ENCODE results near the gene ASB2.

The ASB2 gene

GRCh38 chr14:93999573-93999972 lies 23.2 kb upstream of the ASB2 start:
- DNase-seq, result no peak

GRCh38 chr14:93998871-93999403 lies 22.6 kb upstream of the ASB2 start:
- DNase-seq, result no peak

GRCh38 chr14:93997916-93998870 lies 21.8 kb upstream of the ASB2 start:
- DNase-seq, result no peak

GRCh38 chr14:93997082-93997481 lies 20.7 kb upstream of the ASB2 start, which contains the start of gene CCDC197:
Gene CCDC197 (plus strand): TSS chr14:93997301. CDS start chr14:93998132, 831 bp downstream.
- no peak for DNase-seq

GRCh38 chr14:93996130-93996695 lies 19.8 kb upstream of the ASB2 start:
- no peak for DNase-seq

GRCh38 chr14:93994919-93995682 lies 18.7 kb upstream of the ASB2 start:
- DNase-seq, result no peak

GRCh38 chr14:93993382-93993781 lies 17.0 kb upstream of the ASB2 start:
- no peak for DNase-seq

GRCh38 chr14:93991649-93992048 lies 15.3 kb upstream of the ASB2 start:
- DNase-seq, result no peak

- no peak for DNase-seq
Measured at GRCh38 chr14:93991212-93991611, 14.8 kb upstream of the ASB2 start.

- no peak for DNase-seq
Measured at GRCh38 chr14:93989939-93990338, 13.6 kb upstream of the ASB2 start.

GRCh38 chr14:93987815-93988476 lies 11.6 kb upstream of the ASB2 start:
- no peak for DNase-seq

- no peak for DNase-seq
Measured at GRCh38 chr14:93987376-93987775, 11.0 kb upstream of the ASB2 start.

- no peak for DNase-seq
Measured at GRCh38 chr14:93986955-93987354, 10.6 kb upstream of the ASB2 start.

- DNase-seq, result no peak
Measured at GRCh38 chr14:93984987-93985410, 8.6 kb upstream of the ASB2 start.

- no peak for DNase-seq
Measured at GRCh38 chr14:93984070-93984469, 7.7 kb upstream of the ASB2 start.

GRCh38 chr14:93982230-93983007 lies 6.0 kb upstream of the ASB2 start:
- no peak for DNase-seq

- no peak for DNase-seq
Measured at GRCh38 chr14:93981316-93982229, 5.2 kb upstream of the ASB2 start.

- no peak for DNase-seq
Measured at GRCh38 chr14:93980456-93981201, 4.3 kb upstream of the ASB2 start.

GRCh38 chr14:93978735-93979134 lies 2.4 kb upstream of the ASB2 start:
- DNase-seq, result no peak
